Measurements from ENCODE around the gene CLK3.

The CLK3 gene

DNA sequence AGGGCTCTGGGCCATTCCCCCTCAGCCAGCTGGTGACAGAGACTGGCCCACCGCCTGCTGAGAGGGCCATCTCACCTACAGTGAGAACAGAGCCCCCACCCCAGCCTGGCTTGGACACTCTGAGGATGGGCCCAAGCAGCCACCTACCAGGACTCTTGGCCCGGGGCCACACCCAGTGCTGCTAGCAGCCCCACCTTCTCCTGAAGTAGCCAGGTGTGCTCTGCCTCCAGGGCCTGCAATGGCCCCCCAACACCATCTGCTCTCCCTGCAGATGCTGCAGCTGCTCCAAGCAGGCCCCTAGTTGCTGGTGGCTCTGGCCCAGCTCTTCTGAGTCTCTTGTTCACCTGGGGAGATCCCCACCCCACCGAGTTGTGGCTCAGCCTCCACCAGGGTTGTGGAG, 6.8 kb upstream of the CLK3 start:
- Histone ChIP-seq H3K9ac (ENCODE audit: low read length) (no peak overlapping the region), H4K20me1 (ENCODE audit: low read depth, low read length) (no peaks in the 10 kb centered on the region), H3F3A (ENCODE audit: insufficient read depth) (no peaks in the 10 kb centered on the region), H3K9me3 (ENCODE audit: insufficient read depth, low read length) (no peaks in the 10 kb centered on the region), H3K79me2 (ENCODE audit: insufficient read depth, low read length) (no peaks in the 10 kb centered on the region), H3K27ac (ENCODE audit: low read depth, low read length) (no peak overlapping the region), H3K36me3 (ENCODE audit: low read length) (no peaks in the 10 kb centered on the region), H3K9me2 (replicated peaks; ENCODE audit: insufficient read depth, low read length) (no peaks in the 10 kb centered on the region), H2AFZ (ENCODE audit: low read depth, low read length, severe bottlenecking) (no peak overlapping the region), H3K27me3 (ENCODE audit: low read length) (no peaks in the 10 kb centered on the region), H3K4me3 (ENCODE audit: insufficient read depth, low read length, poor library complexity, severe bottlenecking) (no peak overlapping the region), H3K4me2 (ENCODE audit: low read depth, low read length, poor library complexity, severe bottlenecking) (no peak overlapping the region)
- TF ChIP-seq EZH2phosphoT487 (conservative IDR thresholded peaks at IDR 0.05; ENCODE audit: low read length) (no peak), CTCF (IDR thresholded peaks at IDR 0.05; ENCODE audit: insufficient read depth, low read length, poor library complexity, severe bottlenecking) (no peak)

GRCh38 chr15:74609938-74610301, 5.7 kb upstream of the CLK3 start:
- Histone ChIP-seq H3K9me2 (replicated peaks; ENCODE audit: insufficient read depth, low read length) (no peaks in the 10 kb centered on the region), H3K27ac (ENCODE audit: low read depth, low read length) (no peak overlapping the region), H4K20me1 (ENCODE audit: low read depth, low read length) (no peaks in the 10 kb centered on the region), H3K79me2 (ENCODE audit: insufficient read depth, low read length) (no peaks in the 10 kb centered on the region), H3K4me3 (ENCODE audit: insufficient read depth, low read length, poor library complexity, severe bottlenecking) (no peak overlapping the region), H2AFZ (ENCODE audit: low read depth, low read length, severe bottlenecking) (no peak overlapping the region), H3K4me2 (ENCODE audit: low read depth, low read length, poor library complexity, severe bottlenecking) (no peak overlapping the region), H3K9me3 (ENCODE audit: insufficient read depth, low read length) (no peaks in the 10 kb centered on the region), H3K36me3 (ENCODE audit: low read length) (no peaks in the 10 kb centered on the region), H3K27me3 (ENCODE audit: low read length) (no peaks in the 10 kb centered on the region), H3K9ac (ENCODE audit: low read length) (no peak overlapping the region), H3F3A (ENCODE audit: insufficient read depth) (peaks cover 1% of the 10 kb centered on the region)
- TF ChIP-seq EZH2phosphoT487 (conservative IDR thresholded peaks at IDR 0.05; ENCODE audit: low read length) (no peak), CTCF (IDR thresholded peaks at IDR 0.05; ENCODE audit: insufficient read depth, low read length, poor library complexity, severe bottlenecking) (no peak)

DNA sequence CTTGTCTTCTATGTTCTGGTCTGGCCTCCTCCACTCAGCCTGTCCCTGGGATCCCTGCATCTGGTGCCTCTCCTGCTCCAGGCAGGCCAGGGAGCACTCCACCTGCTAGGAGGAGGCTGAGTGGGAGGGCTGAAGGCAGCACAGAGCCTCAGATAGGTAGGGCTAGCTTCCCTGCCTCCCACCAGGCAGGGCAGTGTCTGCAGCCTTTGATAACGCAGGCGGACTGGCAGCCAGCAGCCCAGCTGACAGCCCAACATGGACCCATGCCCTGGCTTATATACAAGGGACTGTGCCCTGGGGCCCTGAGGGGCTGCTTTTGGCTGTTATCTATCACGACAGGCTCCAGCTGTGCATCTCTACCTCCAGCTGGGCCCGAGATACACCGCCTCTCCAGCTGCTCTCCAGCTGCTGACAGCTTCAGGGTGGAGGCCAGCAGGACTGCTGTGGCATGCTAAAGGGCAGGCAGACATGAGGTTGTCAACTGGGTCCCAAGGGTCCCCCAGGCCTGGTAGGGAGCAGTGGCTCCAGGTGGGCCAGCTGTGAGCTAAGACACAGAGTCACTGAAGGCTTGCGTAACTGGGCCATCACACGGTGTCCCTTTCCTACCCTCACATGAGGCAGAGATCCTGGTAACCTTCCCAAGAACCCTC, 5.2 kb upstream of the CLK3 start:
- Histone ChIP-seq H3K27me3 (ENCODE audit: low read length) (no peaks in the 10 kb centered on the region), H3K9me2 (replicated peaks; ENCODE audit: insufficient read depth, low read length) (no peaks in the 10 kb centered on the region), H3K36me3 (ENCODE audit: low read length) (no peaks in the 10 kb centered on the region), H3K4me3 (ENCODE audit: insufficient read depth, low read length, poor library complexity, severe bottlenecking) (no peak overlapping the region), H2AFZ (ENCODE audit: low read depth, low read length, severe bottlenecking) (no peak overlapping the region), H3K79me2 (ENCODE audit: insufficient read depth, low read length) (no peaks in the 10 kb centered on the region), H3F3A (ENCODE audit: insufficient read depth) (peaks cover 5% of the 10 kb centered on the region), H3K9me3 (ENCODE audit: insufficient read depth, low read length) (no peaks in the 10 kb centered on the region), H4K20me1 (ENCODE audit: low read depth, low read length) (no peaks in the 10 kb centered on the region), H3K4me2 (ENCODE audit: low read depth, low read length, poor library complexity, severe bottlenecking) (no peak overlapping the region), H3K9ac (ENCODE audit: low read length) (no peak overlapping the region), H3K27ac (ENCODE audit: low read depth, low read length) (no peak overlapping the region)
- no peak for TF ChIP-seq CTCF (IDR thresholded peaks at IDR 0.05; ENCODE audit: insufficient read depth, low read length, poor library complexity, severe bottlenecking)
- no peak for TF ChIP-seq EZH2phosphoT487 (conservative IDR thresholded peaks at IDR 0.05; ENCODE audit: low read length)
